HG03045 (cell line): ENCODE data around the gene RIPOR2.

Experiments
- ATAC-seq: cut with Tn5 transposase; IDR thresholded peaks from one replicate; pipeline ENCODE4 v1.9.1; 2021; ENCODE audit warnings: mild to moderate bottlenecking, moderate library complexity; ENCODE audit not compliant: unreplicated experiment

RIPOR2 gene

GRCh38 chr6:24818346-24818745 is 117.4 kb downstream of the RIPOR2 start:
- no peak for ATAC-seq

GRCh38 chr6:24809728-24810127 is 126.0 kb downstream of the RIPOR2 start:
- no peak for ATAC-seq

GRCh38 chr6:24807584-24807983 is 128.2 kb downstream of the RIPOR2 start:
- ATAC-seq = no peak

GRCh38 chr6:24802271-24803059 is 133.3 kb downstream of the RIPOR2 start:
- no peak for ATAC-seq

GRCh38 chr6:24799541-24799915 is 136.2 kb downstream of the RIPOR2 start:
- no peak for ATAC-seq

- ATAC-seq = no peak
Observed at GRCh38 chr6:24798740-24799540, 136.8 kb downstream of the RIPOR2 start, which contains the start of gene ARMH2. TSS of gene ARMH2 (minus strand) at chr6:24798917. CDS start at chr6:24798857, 60 bp downstream.

- no peak for ATAC-seq
Observed at GRCh38 chr6:24797596-24798216, 138.1 kb downstream of the RIPOR2 start.

GRCh38 chr6:24796616-24797290 is 139.0 kb downstream of the RIPOR2 start:
- ATAC-seq = no peak

GRCh38 chr6:24795106-24795505 is 140.7 kb downstream of the RIPOR2 start:
- ATAC-seq = no peak

GRCh38 chr6:24788031-24788665 is 147.6 kb downstream of the RIPOR2 start:
- ATAC-seq = no peak

GRCh38 chr6:24780206-24780605 is 155.6 kb downstream of the RIPOR2 start:
- no peak for ATAC-seq

- ATAC-seq = no peak
Observed at GRCh38 chr6:24779416-24780016, 156.2 kb downstream of the RIPOR2 start.

GRCh38 chr6:24778878-24779277 is 156.9 kb downstream of the RIPOR2 start:
- ATAC-seq = no peak

GRCh38 chr6:24778121-24778520 is 157.6 kb downstream of the RIPOR2 start:
- no peak for ATAC-seq

- ATAC-seq = no peak
Observed at GRCh38 chr6:24777227-24777626, 158.5 kb downstream of the RIPOR2 start.

- peak; percentile 7 for ATAC-seq
Observed at GRCh38 chr6:24775520-24776058, 160.2 kb downstream of the RIPOR2 start.

- ATAC-seq = peak; percentile 96
Observed at GRCh38 chr6:24774696-24775519, 160.9 kb downstream of the RIPOR2 start, which contains the start of gene GMNN. TSS of gene GMNN (plus strand) at chr6:24774937. CDS start at chr6:24777247, 2,310 bp downstream.

- no peak for ATAC-seq
Observed at GRCh38 chr6:24768361-24768760, 167.4 kb downstream of the RIPOR2 start.
